ENCODE data around the gene ITPR2. TPM values are rescaled to one million over a fixed set of nuclear protein-coding genes. Genes with fewer than 3 reads are reported as not detected.
"Not testable (repeated sequence)": the region's sequence is repeated elsewhere in the genome, so short reads cannot be mapped to it uniquely, and the experiment has no call there.

The ITPR2 gene
- total RNA-seq, 1 donor from 2014 or later = 74.5 TPM

DNA sequence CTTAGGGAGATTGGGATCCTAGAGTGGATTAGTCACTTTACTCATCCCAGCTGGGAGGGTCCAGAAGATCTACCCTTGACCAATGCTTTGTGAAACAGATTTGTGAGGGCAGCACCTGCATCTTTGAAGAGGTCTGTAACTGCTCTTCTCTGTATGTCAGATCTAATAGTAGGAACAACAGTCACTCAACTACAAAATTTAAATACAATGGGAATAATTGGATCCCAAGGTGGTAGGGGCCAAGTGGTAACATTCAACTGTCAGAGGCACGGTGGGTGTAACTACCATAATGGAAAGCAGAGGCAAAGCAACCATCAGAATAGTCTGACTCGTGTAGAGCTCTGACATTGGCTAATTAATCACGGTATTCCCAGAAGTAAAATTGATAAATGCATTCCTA, 55.8 kb downstream of the ITPR2 start:
- TF ChIP-seq, protein P1, sequence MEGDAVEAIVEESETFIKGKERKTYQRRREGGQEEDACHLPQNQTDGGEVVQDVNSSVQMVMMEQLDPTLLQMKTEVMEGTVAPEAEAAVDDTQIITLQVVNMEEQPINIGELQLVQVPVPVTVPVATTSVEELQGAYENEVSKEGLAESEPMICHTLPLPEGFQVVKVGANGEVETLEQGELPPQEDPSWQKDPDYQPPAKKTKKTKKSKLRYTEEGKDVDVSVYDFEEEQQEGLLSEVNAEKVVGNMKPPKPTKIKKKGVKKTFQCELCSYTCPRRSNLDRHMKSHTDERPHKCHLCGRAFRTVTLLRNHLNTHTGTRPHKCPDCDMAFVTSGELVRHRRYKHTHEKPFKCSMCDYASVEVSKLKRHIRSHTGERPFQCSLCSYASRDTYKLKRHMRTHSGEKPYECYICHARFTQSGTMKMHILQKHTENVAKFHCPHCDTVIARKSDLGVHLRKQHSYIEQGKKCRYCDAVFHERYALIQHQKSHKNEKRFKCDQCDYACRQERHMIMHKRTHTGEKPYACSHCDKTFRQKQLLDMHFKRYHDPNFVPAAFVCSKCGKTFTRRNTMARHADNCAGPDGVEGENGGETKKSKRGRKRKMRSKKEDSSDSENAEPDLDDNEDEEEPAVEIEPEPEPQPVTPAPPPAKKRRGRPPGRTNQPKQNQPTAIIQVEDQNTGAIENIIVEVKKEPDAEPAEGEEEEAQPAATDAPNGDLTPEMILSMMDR (IDR thresholded peaks at IDR 0.05) = no peak
- Mint-ChIP-seq H3K27me3 (no peaks in the 10 kb centered on the region), H3K9me3 (peaks cover 9% of the 10 kb centered on the region), H3K27ac (no peak overlapping the region), H3K4me3 (no peak overlapping the region), H3K4me1 (peaks cover 3% of the 10 kb centered on the region), H3K36me3 (ENCODE audit: low read depth) (peaks cover 67% of the 10 kb centered on the region)
- no peak for ATAC-seq (ENCODE audit: low read depth)
- DNase-seq = no peak
- intact Hi-C loops (cut with micrococcal nuclease) = no loop called here
- POLR2A ChIA-PET = no interaction called here
- CTCF ChIA-PET = no interaction called here

DNA sequence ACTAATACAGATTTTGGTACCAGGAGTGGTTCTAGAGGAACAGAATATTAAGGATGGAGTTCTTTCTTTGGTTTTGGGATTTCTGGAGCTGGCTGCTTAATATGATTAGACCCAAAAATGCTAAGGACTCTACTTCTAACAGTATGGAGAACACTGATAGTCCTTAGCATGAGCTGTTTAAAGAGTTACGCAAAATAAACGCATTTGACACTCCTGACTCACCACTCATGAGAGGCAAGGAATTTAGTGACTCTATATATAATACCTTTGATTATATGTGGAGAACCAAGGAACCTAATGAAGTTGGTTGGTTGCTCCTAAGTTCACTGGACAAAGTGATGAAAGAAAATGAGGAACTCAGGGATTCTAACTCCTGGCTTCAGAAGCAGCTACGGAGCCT, 57.0 kb downstream of the ITPR2 start:
- intact Hi-C loops (cut with micrococcal nuclease); CTCF ChIA-PET; H3K4me1 Mint-ChIP-seq; H3K27ac Mint-ChIP-seq; ATAC-seq (ENCODE audit: low read depth); H3K4me3 Mint-ChIP-seq; DNase-seq; H3K27me3 Mint-ChIP-seq; H3K9me3 Mint-ChIP-seq: not testable (repeated sequence)
- H3K36me3 Mint-ChIP-seq (ENCODE audit: low read depth) = peaks cover 59% of the 10 kb centered on the region
- POLR2A ChIA-PET = interaction anchor here (0.8 kb wide), 1 partner anchor 421 kb away, joined by 3 read pairs; no protein-coding TSS in a partner anchor

DNA sequence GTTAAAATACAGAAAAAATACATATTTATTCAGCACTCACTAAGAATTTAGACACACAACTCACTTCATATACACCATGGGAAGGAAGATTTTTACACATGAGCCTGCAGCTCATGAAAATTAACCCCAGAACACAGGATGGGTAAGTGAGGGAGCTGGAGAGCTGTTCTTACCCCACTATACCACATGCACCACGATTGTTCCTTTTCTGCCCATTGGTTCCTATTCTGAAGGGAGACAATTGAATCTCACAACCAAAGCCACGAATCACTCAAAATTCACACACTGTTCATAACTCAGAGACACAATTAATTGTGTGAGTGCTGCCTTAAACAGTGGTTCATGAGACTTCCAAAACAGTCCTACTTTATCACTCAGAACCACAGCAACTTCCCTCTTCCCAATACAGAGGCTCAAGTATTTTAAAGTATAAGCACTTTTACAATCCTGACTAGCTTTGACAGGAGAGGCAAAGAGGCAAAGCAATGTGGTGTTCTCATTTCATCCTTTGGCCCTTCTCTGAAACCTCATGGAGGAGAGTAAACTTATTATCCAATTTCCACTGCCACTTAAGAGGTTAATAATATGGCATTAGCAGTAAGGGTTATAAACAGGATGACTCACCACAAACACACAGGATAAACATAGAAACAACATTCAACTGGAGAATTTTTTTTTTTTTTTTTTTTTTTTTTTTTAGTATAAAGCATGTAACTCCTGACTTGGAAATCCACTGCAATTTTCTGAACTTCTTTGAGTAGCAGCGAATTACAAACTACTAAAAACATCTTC, 59.5 kb downstream of the ITPR2 start:
- ATAC-seq (ENCODE audit: low read depth) (no peak), DNase-seq (no peak)
- intact Hi-C loops (cut with micrococcal nuclease) = no loop called here
- ChIA-PET CTCF (no interaction called here), POLR2A (no interaction called here)
- H3K4me1 Mint-ChIP-seq = peaks cover 26% of the 10 kb centered on the region
- H3K27me3 Mint-ChIP-seq = no peaks in the 10 kb centered on the region
- no peak overlapping the region for H3K27ac Mint-ChIP-seq
- TF ChIP-seq, protein P1 (IDR thresholded peaks at IDR 0.05) = no peak
- H3K36me3 Mint-ChIP-seq (ENCODE audit: low read depth) = peaks cover 40% of the 10 kb centered on the region
- H3K4me3 Mint-ChIP-seq = no peak overlapping the region
- peaks cover 9% of the 10 kb centered on the region for H3K9me3 Mint-ChIP-seq

DNA sequence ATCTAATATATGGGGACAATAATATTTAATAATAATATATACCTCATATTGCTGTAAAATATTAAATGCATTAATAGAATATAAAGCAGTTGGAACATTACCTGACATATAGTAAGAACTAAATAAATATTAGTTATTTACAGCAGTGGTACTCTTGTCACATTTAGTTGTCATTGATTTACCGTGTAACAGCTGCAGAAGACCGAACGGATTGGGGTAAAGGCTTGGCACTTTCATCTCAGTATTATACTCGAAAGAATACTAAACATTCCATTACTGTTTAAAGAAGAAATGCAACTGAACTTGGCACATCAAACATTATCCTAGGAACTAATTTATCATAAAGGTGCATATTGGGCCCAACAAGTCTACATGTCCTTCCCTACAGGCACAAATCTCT, 61.1 kb downstream of the ITPR2 start:
- TF ChIP-seq, protein P1 (IDR thresholded peaks at IDR 0.05) = no peak
- Mint-ChIP-seq H3K9me3 (peaks cover 4% of the 10 kb centered on the region), H3K36me3 (ENCODE audit: low read depth) (peaks cover 28% of the 10 kb centered on the region), H3K27ac (no peak overlapping the region), H3K4me3 (no peak overlapping the region), H3K4me1 (peaks cover 26% of the 10 kb centered on the region), H3K27me3 (no peaks in the 10 kb centered on the region)
- ATAC-seq (ENCODE audit: low read depth) (no peak), DNase-seq (no peak)
- ChIA-PET CTCF (no interaction called here), POLR2A (interaction anchor here (1.1 kb wide), 1 partner anchor 11 kb away, joined by 3 read pairs; no protein-coding TSS in a partner anchor)
- intact Hi-C loops (cut with micrococcal nuclease) = no loop called here

DNA sequence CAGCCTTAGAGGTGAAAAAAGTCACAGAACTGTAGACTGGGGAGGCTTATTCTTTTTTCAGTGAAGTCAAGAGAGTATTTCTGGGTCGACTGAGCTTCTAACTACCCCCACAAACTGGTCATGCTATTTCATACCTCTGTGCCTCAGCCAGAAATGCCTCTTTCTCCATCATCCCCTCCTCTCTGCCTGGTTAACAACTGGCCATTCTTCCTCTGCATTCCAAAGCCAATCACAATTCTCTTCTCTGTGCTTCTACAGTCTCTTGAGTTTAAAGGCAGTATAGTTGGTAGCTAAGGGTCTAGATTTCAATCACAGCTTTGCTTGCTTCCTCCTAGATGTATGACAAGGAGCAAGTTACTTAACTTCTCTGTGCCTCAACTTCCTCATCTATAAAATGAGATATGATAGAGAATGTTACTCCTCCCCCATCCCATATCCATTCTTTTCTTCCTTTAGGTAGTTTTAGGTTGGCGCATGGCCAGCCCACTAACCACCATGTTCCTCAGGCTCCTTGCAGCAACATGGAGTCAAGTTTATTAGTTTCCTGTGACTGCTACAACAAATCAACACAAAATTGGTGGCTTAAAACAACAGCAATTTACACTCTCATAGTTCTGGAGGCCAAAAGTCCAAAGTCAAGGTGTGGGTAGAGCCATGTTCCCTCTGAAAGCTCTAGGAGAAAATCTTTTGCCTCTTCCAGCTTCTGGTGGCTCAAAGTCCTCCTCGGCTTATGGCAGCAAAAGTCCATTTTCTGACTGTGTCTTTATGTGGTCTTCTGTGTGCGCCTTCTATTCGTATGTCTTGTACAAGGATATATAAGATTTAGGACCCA, 62.5 kb downstream of the ITPR2 start:
- no peak for ATAC-seq (ENCODE audit: low read depth)
- Mint-ChIP-seq H3K4me1 (peaks cover 26% of the 10 kb centered on the region), H3K27ac (no peak overlapping the region), H3K36me3 (ENCODE audit: low read depth) (peaks cover 23% of the 10 kb centered on the region), H3K9me3 (peaks cover 2% of the 10 kb centered on the region), H3K4me3 (no peak overlapping the region), H3K27me3 (no peaks in the 10 kb centered on the region)
- POLR2A ChIA-PET = interaction anchor here (1.5 kb wide), 1 partner anchor 62 kb away, joined by 3 read pairs; no protein-coding TSS in a partner anchor
- TF ChIP-seq, protein P1 (IDR thresholded peaks at IDR 0.05) = no peak
- intact Hi-C loops (cut with micrococcal nuclease) = no loop called here
- DNase-seq = no peak
- CTCF ChIA-PET = no interaction called here

All from activated B cell treated with CpG ODN at 0.5 μM for 24 hours (primary cell).